Ascending aorta (tissue), 2 donors: Measurements from ENCODE around the gene CCM2. TPM values are rescaled to one million over a fixed set of nuclear protein-coding genes. Genes with fewer than 3 reads are reported as not detected.

ENCODE experiments used
- DNase-seq, 2 donors: peaks; one replicate each; pipeline ENCODE4 v3.0.0-alpha.2; 2019; ENCODE audit warnings: low spot score in 2 of 2
- H3K27ac ChIP-seq, 2 donors: fragments of 200-600 bp; sonication (generic); one replicate each; pipeline ENCODE4 v1.5.1; 2016 to 2017; ENCODE audit warnings: mild to moderate bottlenecking in 1 of 2
- H3K27me3 ChIP-seq: fragments of 200-600 bp; sonication (generic); one replicate; pipeline ENCODE4 v1.5.1; 2017
- H3K36me3 ChIP-seq, 2 donors: fragments of 200-600 bp; sonication (generic); one replicate each; pipeline ENCODE4 v1.5.1; 2016
- H3K4me1 ChIP-seq, 2 donors: fragments of 200-600 bp; sonication (generic); one replicate each; pipeline ENCODE4 v1.5.1; 2016 to 2017; ENCODE audit warnings: mild to moderate bottlenecking in 1 of 2
- H3K4me3 ChIP-seq, 2 donors: fragments of 200-600 bp; sonication (generic); one replicate each; pipeline ENCODE4 v1.5.1; 2016 to 2017; ENCODE audit warnings: mild to moderate bottlenecking in 1 of 2
- H3K9me3 ChIP-seq, 2 donors: fragments of 200-600 bp; sonication (generic); one replicate each; pipeline ENCODE4 v1.5.1; 2016
- intact Hi-C: fragments of 100-400 bp; cut with DNase I; formaldehyde crosslinking; loops from one replicate; pipeline ENCODE4 v1.15.1; 2023
- total RNA-seq: library from RNA; depleted of rRNA; stranded (reverse); fragments of >200 nt; gene quantifications from one replicate; pipeline ENCODE4 v1.1.0, GENCODE V29; 2016
- TF ChIP-seq, protein P1 (sequence below), 3 experiments: fragments of 200-600 bp in 2 of 3; fragments of 450-650 bp in 1 of 3; sonication (generic) in 2 of 3; IDR thresholded peaks; one replicate each; pipeline ENCODE4 v1.5.1; 2016 to 2019; ENCODE audit warnings: antibody characterized with exemption in 3 of 3, mild to moderate bottlenecking in 1 of 3, moderate library complexity in 1 of 3

Gene CCM2
- total RNA-seq, 1 donor from 2014 or later = 61.5 TPM

GRCh38 chr7:45087301-45088145, 87.5 kb downstream of the CCM2 start:
- Histone ChIP-seq H3K9me3 (no peaks in the 10 kb centered on the region), H3K36me3 (peaks cover 7 to 10% of the 10 kb centered on the region in 2 donors), H3K27ac (peak overlapping the region; percentile 89 to 92), H3K4me3 (peak overlapping the region; percentile 80 to 91), H3K4me1 (peaks cover 3 to 11% of the 10 kb centered on the region in 2 donors), H3K27me3 (no peaks in the 10 kb centered on the region)
- TF ChIP-seq, protein P1, sequence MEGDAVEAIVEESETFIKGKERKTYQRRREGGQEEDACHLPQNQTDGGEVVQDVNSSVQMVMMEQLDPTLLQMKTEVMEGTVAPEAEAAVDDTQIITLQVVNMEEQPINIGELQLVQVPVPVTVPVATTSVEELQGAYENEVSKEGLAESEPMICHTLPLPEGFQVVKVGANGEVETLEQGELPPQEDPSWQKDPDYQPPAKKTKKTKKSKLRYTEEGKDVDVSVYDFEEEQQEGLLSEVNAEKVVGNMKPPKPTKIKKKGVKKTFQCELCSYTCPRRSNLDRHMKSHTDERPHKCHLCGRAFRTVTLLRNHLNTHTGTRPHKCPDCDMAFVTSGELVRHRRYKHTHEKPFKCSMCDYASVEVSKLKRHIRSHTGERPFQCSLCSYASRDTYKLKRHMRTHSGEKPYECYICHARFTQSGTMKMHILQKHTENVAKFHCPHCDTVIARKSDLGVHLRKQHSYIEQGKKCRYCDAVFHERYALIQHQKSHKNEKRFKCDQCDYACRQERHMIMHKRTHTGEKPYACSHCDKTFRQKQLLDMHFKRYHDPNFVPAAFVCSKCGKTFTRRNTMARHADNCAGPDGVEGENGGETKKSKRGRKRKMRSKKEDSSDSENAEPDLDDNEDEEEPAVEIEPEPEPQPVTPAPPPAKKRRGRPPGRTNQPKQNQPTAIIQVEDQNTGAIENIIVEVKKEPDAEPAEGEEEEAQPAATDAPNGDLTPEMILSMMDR (IDR thresholded peaks at IDR 0.05) = no peak
- intact Hi-C loops = loop anchor here (1.0 to 10.0 kb wide), 6 partner anchors 87 to 1213 kb away; partner anchors contain the start of genes CCM2, H2AZ2, PPIA and PURB
- DNase-seq = no peak

GRCh38 chr7:45088146-45088701, 88.2 kb downstream of the CCM2 start:
- Histone ChIP-seq H3K4me3 (peak overlapping the region; percentile 80 to 91), H3K27ac (peak overlapping the region; percentile 89 to 92), H3K9me3 (no peaks in the 10 kb centered on the region), H3K4me1 (peaks cover 3 to 11% of the 10 kb centered on the region in 2 donors), H3K27me3 (no peaks in the 10 kb centered on the region), H3K36me3 (peaks cover 7 to 10% of the 10 kb centered on the region in 2 donors)
- intact Hi-C loops = loop anchor here (1.0 to 10.0 kb wide), 6 partner anchors 87 to 1213 kb away; partner anchors contain the start of genes CCM2, H2AZ2, PPIA and PURB
- TF ChIP-seq, protein P1 (IDR thresholded peaks at IDR 0.05) = no peak
- DNase-seq = no peak

GRCh38 chr7:45088821-45089340, 88.9 kb downstream of the CCM2 start, which contains the start of gene NACAD:
Gene NACAD, minus strand, starts transcription at chr7:45088969. Its CDS starts 75 bp downstream, at chr7:45088894.
- H3K27me3 ChIP-seq = no peaks in the 10 kb centered on the region
- peak in 1 of 2 donors; percentile 78 for DNase-seq
- intact Hi-C loops = loop anchor here (1.0 to 10.0 kb wide), 7 partner anchors 22 to 1214 kb away; partner anchors contain the start of genes CCM2, H2AZ2, PPIA and PURB
- TF ChIP-seq, protein P1 (IDR thresholded peaks at IDR 0.05) = no peak
- H3K9me3 ChIP-seq = no peaks in the 10 kb centered on the region
- peak within 1 kb of the TSS; percentile 80 to 91 for H3K4me3 ChIP-seq
- peaks cover 3 to 11% of the 10 kb centered on the region in 2 donors for H3K4me1 ChIP-seq
- peak within 1 kb of the TSS; percentile 89 to 92 for H3K27ac ChIP-seq
- H3K36me3 ChIP-seq = peaks cover 7 to 10% of the 10 kb centered on the region in 2 donors

DNA sequence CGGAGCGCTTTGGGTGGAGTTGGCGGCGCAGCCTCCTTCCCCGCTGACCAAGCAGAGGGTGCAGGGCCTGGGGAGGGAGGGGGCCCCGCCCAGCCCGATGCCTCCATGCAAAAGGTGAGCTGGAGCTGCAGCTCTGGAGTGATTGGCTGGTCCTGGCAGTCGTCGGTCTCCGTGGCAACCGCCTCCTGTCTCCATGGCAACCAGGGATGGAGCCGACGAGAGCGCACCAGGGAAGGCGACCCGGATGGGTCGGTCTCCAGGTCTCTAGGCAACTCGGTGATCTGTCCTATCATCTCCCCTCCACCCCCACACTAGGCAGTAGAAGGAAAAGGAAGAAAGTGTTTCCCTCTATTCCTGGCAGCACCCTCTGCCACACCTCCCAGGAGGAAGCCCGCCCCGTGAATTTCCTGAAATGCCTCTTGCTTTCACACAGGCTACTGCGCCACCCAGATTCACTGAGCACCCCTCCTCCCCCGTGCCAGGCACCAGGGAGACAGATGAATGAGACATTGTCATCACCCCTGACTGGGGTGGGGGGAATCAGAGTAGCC, 89.4 kb downstream of the CCM2 start:
- Histone ChIP-seq H3K4me1 (peaks cover 3 to 11% of the 10 kb centered on the region in 2 donors), H3K9me3 (no peaks in the 10 kb centered on the region), H3K4me3 (peak overlapping the region; percentile 80 to 91), H3K36me3 (peaks cover 6 to 10% of the 10 kb centered on the region in 2 donors), H3K27me3 (no peaks in the 10 kb centered on the region), H3K27ac (peak overlapping the region; percentile 89 to 92)
- TF ChIP-seq, protein P1 (IDR thresholded peaks at IDR 0.05) = no peak
- peak in 1 of 2 donors; percentile 83 for DNase-seq
- intact Hi-C loops = loop anchor here (1.0 to 10.0 kb wide), 6 partner anchors 22 to 1215 kb away; partner anchors contain the start of genes CCM2, H2AZ2, PPIA and PURB
